Endothelial cell of umbilical vein (primary cell): ENCODE measurements around the gene FBXO44. TPM values are rescaled to one million over a fixed set of nuclear protein-coding genes. Genes with fewer than 3 reads are reported as not detected.

ENCODE experiments used
- BruUV-seq: library from RNA; stranded (reverse); fragments of 400-500 nt; replicated peaks from 2 replicates; lab custom pipeline; 2021; lab: Mats Ljungman, UMichigan
- CTCF ChIA-PET: fragments of 300-600, 350-600 bp; sonication (Branson Sonifier 250); formaldehyde crosslinking; loops from one replicate; lab custom pipeline; 2021; ENCODE audit warnings: antibody characterized with exemption, inconsistent platforms; lab: Charles Lee
- POLR2A ChIA-PET: fragments of 300-600, 350-600 bp; sonication (Branson Sonifier 250); formaldehyde crosslinking; loops from one replicate; lab custom pipeline; 2021; ENCODE audit warnings: antibody characterized with exemption, inconsistent platforms; lab: Charles Lee
- DNase-seq: peaks from one replicate; pipeline ENCODE4 v3.0.0-alpha.2; 2011; ENCODE audit warnings: low read depth, low spot score
- FAIRE-seq: peaks from 2 replicates; lab custom pipeline; 2011; peaks lifted over from hg19 to GRCh38; lab: Jason Lieb, UNC
- H2AFZ ChIP-seq: 2 replicates; pipeline ENCODE4 v1.6.0; 2012; ENCODE audit warnings: low read depth, low read length, control low read depth, inconsistent platforms
- H3K27ac ChIP-seq: 2 replicates; pipeline ENCODE4 v1.5.1; 2011; ENCODE audit warnings: low read depth, mild to moderate bottlenecking, control low read depth, low read length, moderate library complexity; ENCODE audit not compliant: insufficient read depth
- H3K27me3 ChIP-seq, 2 experiments: 2 replicates each; pipeline versions ENCODE4 v1.6.0 to v1.6.1; 2011; ENCODE audit warnings: low read length in 2 of 2, mixed read lengths in 1 of 2; ENCODE audit not compliant: control insufficient read depth in 2 of 2, insufficient read depth in 2 of 2
- H3K36me3 ChIP-seq, 2 experiments: 2 replicates in 1 of 2; 3 replicates in 1 of 2; pipeline ENCODE4 v1.5.1; 2011; ENCODE audit warnings: low read length in 2 of 2, mild to moderate bottlenecking in 1 of 2, moderate library complexity in 1 of 2; ENCODE audit not compliant: control insufficient read depth in 2 of 2, insufficient read depth in 2 of 2; ENCODE audit errors: extremely low read depth in 1 of 2
- H3K4me1 ChIP-seq: 3 replicates; pipeline ENCODE4 v1.5.1; 2011; ENCODE audit warnings: mild to moderate bottlenecking, low read length; ENCODE audit not compliant: control insufficient read depth, insufficient read depth; ENCODE audit errors: extremely low read depth
- H3K4me2 ChIP-seq: 2 replicates; pipeline ENCODE4 v1.6.1; 2011; ENCODE audit warnings: low read length, control low read depth, mixed read lengths; ENCODE audit not compliant: insufficient read depth
- H3K4me3 ChIP-seq, 3 experiments: fragments of 200-600 bp in 1 of 3; sonication (generic), shearing (Covaris generic) in 1 of 3; replicated peaks in 1 of 3; 2 replicates each; pipeline ENCODE4 v1.5.1; 2011 to 2016; ENCODE audit warnings: control low read depth in 3 of 3, low read length in 3 of 3, mild to moderate bottlenecking in 2 of 3, inconsistent platforms in 1 of 3, low read depth in 1 of 3, moderate library complexity in 1 of 3; ENCODE audit not compliant: insufficient read depth in 1 of 3
- H3K79me2 ChIP-seq: 2 replicates; pipeline ENCODE4 v1.6.0; 2012; ENCODE audit warnings: low read length, inconsistent platforms; ENCODE audit not compliant: control insufficient read depth, insufficient read depth
- H3K9ac ChIP-seq: replicated peaks from 2 replicates; pipeline ENCODE3; 2011; ENCODE audit warnings: low read length, control low read depth; ENCODE audit not compliant: insufficient read depth; ENCODE audit errors: extremely low read depth
- H3K9me1 ChIP-seq: replicated peaks from 3 replicates; pipeline ENCODE4 v1.6.0; 2011; ENCODE audit warnings: mild to moderate bottlenecking, low read length; ENCODE audit not compliant: control insufficient read depth, insufficient read depth; ENCODE audit errors: extremely low read depth
- H3K9me3 ChIP-seq: replicated peaks from 2 replicates; pipeline ENCODE4 v1.5.1; 2012; ENCODE audit warnings: low read length, inconsistent platforms; ENCODE audit not compliant: control insufficient read depth, insufficient read depth
- H4K20me1 ChIP-seq: replicated peaks from 2 replicates; pipeline ENCODE3; 2011; ENCODE audit warnings: mild to moderate bottlenecking, low read length; ENCODE audit not compliant: control insufficient read depth, insufficient read depth; ENCODE audit errors: extremely low read depth
- EZH2 ChIP-seq: IDR thresholded peaks from 2 replicates; pipeline ENCODE4 v1.6.1; 2012; ENCODE audit warnings: borderline replicate concordance, low read depth, mild to moderate bottlenecking, moderate library complexity, low read length, inconsistent platforms; ENCODE audit not compliant: severe bottlenecking
- FOS ChIP-seq: IDR thresholded peaks from 2 replicates; pipeline ENCODE4 v1.6.1; 2011; ENCODE audit warnings: mild to moderate bottlenecking, low read length, moderate library complexity, borderline replicate concordance; ENCODE audit not compliant: insufficient read depth
- GATA2 ChIP-seq: IDR thresholded peaks from 2 replicates; pipeline ENCODE4 v1.7.0; 2011; ENCODE audit warnings: low read depth, mild to moderate bottlenecking, moderate library complexity, mixed read lengths, low read length; ENCODE audit not compliant: insufficient read length, insufficient read depth
- JUN ChIP-seq: IDR thresholded peaks from 2 replicates; pipeline ENCODE4 v1.6.1; 2011; ENCODE audit warnings: borderline replicate concordance, low read depth; ENCODE audit not compliant: insufficient read length, insufficient read depth
- MAX ChIP-seq: IDR thresholded peaks from 2 replicates; pipeline ENCODE4 v1.6.1; 2011; ENCODE audit not compliant: insufficient read depth, insufficient read length
- MYC ChIP-seq: IDR thresholded peaks from one replicate; pipeline ENCODE4 v1.6.1; 2011; ENCODE audit warnings: mild to moderate bottlenecking, low read depth, low read length
- POLR2A ChIP-seq: IDR thresholded peaks from 2 replicates; pipeline ENCODE4 v1.6.1; 2012; ENCODE audit warnings: low read depth, mild to moderate bottlenecking, control low read depth, low read length
- dilution Hi-C: fragments of 300-500 bp; cut with MboI; formaldehyde crosslinking; loops from one replicate; pipeline ENCODE4 v1.15.0; 2019; ENCODE audit warnings: low sequenced_read_pairs; ENCODE audit not compliant: extremely low pct_ligation_motif_present
- intact Hi-C: fragments of 100-400 bp; cut with micrococcal nuclease; formaldehyde crosslinking; loops from one replicate; pipeline ENCODE4 v1.10.0; 2022
- polyA plus RNA-seq, 4 experiments: library from polyadenylated mRNA; depleted of rRNA in 3 of 4; stranded (reverse) in 3 of 4; unstranded in 1 of 4; fragments of >200 nt; gene quantifications; 2 replicates each; pipeline versions ENCODE4 v1.2.1 to v1.2.3, GENCODE V29; 2011 to 2012; ENCODE audit warnings: missing spikeins in 1 of 4
- total RNA-seq: library from RNA; stranded (reverse); gene quantifications from 2 replicates; pipeline ENCODE4 v1.2.3, GENCODE V29; 2021

FBXO44 gene
- total and polyA plus RNA-seq, 2 donors (not counting 3 experiments of a cell fraction or from before 2014, with no cell fraction given): 16.8 to 22.5 TPM

GRCh38 chr1:11617314-11617713 is 37.4 kb upstream of the FBXO44 start:
- FAIRE-seq (no peak), DNase-seq (no peak)
- H3K9me3 ChIP-seq: no peaks in the 10 kb centered on the region
- no peak for TF ChIP-seq GATA2
- no peak for TF ChIP-seq MYC
- TF ChIP-seq POLR2A: no peak
- no peak for TF ChIP-seq EZH2
- no peak for TF ChIP-seq MAX
- H3K27ac ChIP-seq: no peak overlapping the region
- no peaks in the 10 kb centered on the region for H4K20me1 ChIP-seq
- intact Hi-C loops: no loop called here
- ChIA-PET POLR2A (no interaction called here), CTCF (no interaction called here)
- H3K36me3 ChIP-seq: no peaks in the 10 kb centered on the region
- H3K9ac ChIP-seq: no peak overlapping the region
- H3K9me1 ChIP-seq: no peaks in the 10 kb centered on the region
- no peaks in the 10 kb centered on the region for H3K4me1 ChIP-seq
- BruUV-seq: no TSS peak
- H2AFZ ChIP-seq: no peak overlapping the region
- dilution Hi-C loops: no loop called here
- no peaks in the 10 kb centered on the region for H3K27me3 ChIP-seq
- H3K4me2 ChIP-seq: no peak overlapping the region
- no peak overlapping the region for H3K4me3 ChIP-seq
- H3K79me2 ChIP-seq: no peaks in the 10 kb centered on the region

- intact Hi-C loops (no loop called here), dilution Hi-C loops (no loop called here)
- CTCF ChIA-PET: no interaction called here
- H3K36me3 ChIP-seq: no peaks in the 10 kb centered on the region
- H3K4me2 ChIP-seq: no peak overlapping the region
- POLR2A ChIA-PET: no interaction called here
- FAIRE-seq (no peak), DNase-seq (no peak)
- no peaks in the 10 kb centered on the region for H3K27me3 ChIP-seq
- TF ChIP-seq MYC (no peak), POLR2A (no peak), MAX (no peak), JUN (no peak), FOS (no peak)
- H3K9me3 ChIP-seq: no peaks in the 10 kb centered on the region
- H2AFZ ChIP-seq: no peak overlapping the region
- H3K79me2 ChIP-seq: no peaks in the 10 kb centered on the region
- no peak overlapping the region for H3K9ac ChIP-seq
- no peak overlapping the region for H3K27ac ChIP-seq
- no peaks in the 10 kb centered on the region for H3K9me1 ChIP-seq
- no TSS peak for BruUV-seq
- H3K4me3 ChIP-seq: no peak overlapping the region
- no peaks in the 10 kb centered on the region for H3K4me1 ChIP-seq
- H4K20me1 ChIP-seq: no peaks in the 10 kb centered on the region
Measured at GRCh38 chr1:11617741-11618140, 36.9 kb upstream of the FBXO44 start.
